Ovary (tissue), 9 donors: ENCODE measurements around the gene DMBX1. TPM values are rescaled to one million over a fixed set of nuclear protein-coding genes. Genes with fewer than 3 reads are reported as not detected.

Experiments
- DNase-seq, 5 donors: peaks; one replicate each; pipeline ENCODE4 v3.0.0-alpha.2; 2019 to 2020
- H3K27ac ChIP-seq, 2 donors: fragments of 200-600 bp; one replicate each; pipeline versions ENCODE4 v1.5.1 to v1.8.0; 2019 to 2022
- H3K27me3 ChIP-seq: fragments of 200-600 bp; one replicate; pipeline ENCODE4 v1.8.0; 2022
- H3K36me3 ChIP-seq: fragments of 200-600 bp; sonication (generic); one replicate; pipeline ENCODE4 v1.5.1; 2019
- H3K4me1 ChIP-seq: one replicate; pipeline ENCODE4 v1.8.1; 2013; ENCODE audit warnings: mild to moderate bottlenecking, moderate library complexity; ENCODE audit not compliant: insufficient read depth
- H3K4me3 ChIP-seq: fragments of 200-600 bp; sonication (generic); one replicate; pipeline ENCODE4 v1.5.1; 2017
- H3K9me3 ChIP-seq, 2 donors: fragments of 200-600 bp in 1 of 2; sonication (generic) in 1 of 2; one replicate each; pipeline versions ENCODE4 v1.5.1 to v1.8.1; 2013 to 2019; ENCODE audit warnings: mild to moderate bottlenecking in 1 of 2, moderate library complexity in 1 of 2
- EP300 ChIP-seq: sonication (generic); formaldehyde crosslinking; IDR thresholded peaks from one replicate; pipeline ENCODE4 v1.6.1; 2017; ENCODE audit warnings: antibody characterized with exemption
- POLR2A ChIP-seq: fragments of 450-650 bp; IDR thresholded peaks from one replicate; pipeline ENCODE4 v1.6.1; 2017; ENCODE audit warnings: antibody characterized with exemption, mild to moderate bottlenecking, moderate library complexity
- WGBS, 3 donors: extraction: QIAGEN DNeasy Blood & Tissue Kit in 1 of 3; methylation state at CpG; one replicate each; pipeline versions ENCODE4 v1.1.5 to v1.1.7; 2013 to 2017; 5-methylcytosine and 5-hydroxymethylcytosine counted together
- intact Hi-C, 4 donors: fragments of 100-400 bp; cut with DNase I; formaldehyde crosslinking; loops; one replicate each; pipeline versions ENCODE4 v1.11.0 to v1.15.1; 2022 to 2023
- polyA plus RNA-seq, 2 donors: library from polyadenylated mRNA; stranded (reverse); fragments of 200-250 nt in 1 of 2; fragments of 350-450 nt in 1 of 2; fragmentation: Illumina TruSeq in 1 of 2; extraction: RNeasy Lipid Tissue Mini Kit (QIAGEN cat#74804) in 1 of 2; gene quantifications; one replicate each; pipeline ENCODE4 v1.2.3, GENCODE V29; 2013 to 2014
- total RNA-seq, 7 donors: library from RNA; depleted of rRNA in 2 of 7; stranded (reverse); fragments of >200 nt in 2 of 7; fragmentation: NEBNext Ultra II Directional in 3 of 7; extraction: Animal tissue kit (Norgen Biotek cat#: 25700) in 3 of 7; gene quantifications; one replicate each; pipeline versions ENCODE4 v1.1.0 to v1.2.4, GENCODE V29; 2016 to 2023
- TF ChIP-seq, protein P1 (sequence below), 3 donors: fragments of 450-650 bp in 2 of 3; fragments of 200-600 bp in 1 of 3; IDR thresholded peaks; one replicate each; pipeline versions ENCODE4 v1.5.1 to v1.8.0; 2016 to 2022; ENCODE audit warnings: antibody characterized with exemption in 3 of 3, mild to moderate bottlenecking in 1 of 3
- donor health status: DM: no; HTN: no; CAD: no; lungs with moderate emphysema.
- donor health status: DM: no; HTN: no; CAD: no.
- donor health status: Bipolar disorder and iron deficiency.
- donor health status: DM: yes; HTN: yes; CAD: no.
- donor health status: DM: no; HTN: no; CAD: no.
- donor health status: DM: yes; HTN: yes; CAD: no.

Gene DMBX1
- total and polyA plus RNA-seq, 9 donors: not detected

DNA sequence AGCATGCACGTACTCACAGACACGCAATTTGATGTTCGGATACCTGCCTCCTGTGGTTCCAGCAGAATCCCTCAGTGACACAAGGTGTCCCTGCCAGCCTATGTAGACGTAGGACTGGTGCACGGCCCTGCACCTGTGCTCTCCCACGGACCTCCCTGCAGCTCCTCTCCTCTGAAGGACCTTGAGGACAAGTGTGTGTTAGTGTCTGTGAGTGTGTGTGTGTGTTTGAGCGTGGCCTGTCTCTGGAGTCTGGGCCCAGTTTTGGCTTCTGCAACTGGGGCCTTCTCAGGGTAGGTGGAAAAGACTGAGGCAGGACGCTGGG is 22.5 kb upstream of the DMBX1 start:
- peaks cover 5% of the 10 kb centered on the region for H3K4me1 ChIP-seq
- intact Hi-C loops: no loop called here
- 28 to 34% (median 32%) methylated on average over 8 of the region's 8 CpGs for WGBS, 3 donors
- H3K27me3 ChIP-seq: no peaks in the 10 kb centered on the region
- DNase-seq: no peak
- peak overlapping the region; percentile 45 for H3K4me3 ChIP-seq
- no peaks in the 10 kb centered on the region for H3K9me3 ChIP-seq
- no peaks in the 10 kb centered on the region for H3K36me3 ChIP-seq
- TF ChIP-seq, protein P1, sequence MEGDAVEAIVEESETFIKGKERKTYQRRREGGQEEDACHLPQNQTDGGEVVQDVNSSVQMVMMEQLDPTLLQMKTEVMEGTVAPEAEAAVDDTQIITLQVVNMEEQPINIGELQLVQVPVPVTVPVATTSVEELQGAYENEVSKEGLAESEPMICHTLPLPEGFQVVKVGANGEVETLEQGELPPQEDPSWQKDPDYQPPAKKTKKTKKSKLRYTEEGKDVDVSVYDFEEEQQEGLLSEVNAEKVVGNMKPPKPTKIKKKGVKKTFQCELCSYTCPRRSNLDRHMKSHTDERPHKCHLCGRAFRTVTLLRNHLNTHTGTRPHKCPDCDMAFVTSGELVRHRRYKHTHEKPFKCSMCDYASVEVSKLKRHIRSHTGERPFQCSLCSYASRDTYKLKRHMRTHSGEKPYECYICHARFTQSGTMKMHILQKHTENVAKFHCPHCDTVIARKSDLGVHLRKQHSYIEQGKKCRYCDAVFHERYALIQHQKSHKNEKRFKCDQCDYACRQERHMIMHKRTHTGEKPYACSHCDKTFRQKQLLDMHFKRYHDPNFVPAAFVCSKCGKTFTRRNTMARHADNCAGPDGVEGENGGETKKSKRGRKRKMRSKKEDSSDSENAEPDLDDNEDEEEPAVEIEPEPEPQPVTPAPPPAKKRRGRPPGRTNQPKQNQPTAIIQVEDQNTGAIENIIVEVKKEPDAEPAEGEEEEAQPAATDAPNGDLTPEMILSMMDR (IDR thresholded peaks at IDR 0.05): no peak
- no peak for TF ChIP-seq POLR2A
- TF ChIP-seq EP300: no peak
- no peak overlapping the region for H3K27ac ChIP-seq

DNA sequence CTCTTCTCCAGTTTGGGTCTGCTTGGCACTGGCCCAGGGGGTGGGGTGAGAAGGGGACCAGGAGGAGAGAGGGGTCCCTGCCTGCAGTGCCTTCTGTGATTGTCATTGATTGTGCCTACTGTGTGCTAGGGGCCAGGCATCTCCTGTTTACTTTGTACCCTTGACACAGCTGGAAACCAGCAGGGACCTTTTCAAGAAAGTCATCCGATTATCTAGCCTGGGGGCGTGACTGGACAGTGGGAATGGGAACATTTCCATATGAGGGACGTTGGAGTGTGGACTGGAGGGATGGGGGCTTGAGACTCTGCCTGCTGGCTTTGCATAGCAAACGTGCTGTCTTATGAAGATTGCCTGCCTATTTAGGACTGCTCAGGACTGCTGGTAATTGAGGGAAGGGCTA is 19.8 kb upstream of the DMBX1 start:
- H3K9me3 ChIP-seq: no peaks in the 10 kb centered on the region
- WGBS, 3 donors: 27 to 36% (median 32%) methylated on average over 4 of the region's 4 CpGs
- H3K27me3 ChIP-seq: no peaks in the 10 kb centered on the region
- TF ChIP-seq, protein P1 (IDR thresholded peaks at IDR 0.05): no peak
- TF ChIP-seq EP300 (no peak), POLR2A (no peak)
- intact Hi-C loops: no loop called here
- no peak overlapping the region for H3K27ac ChIP-seq
- no peak overlapping the region for H3K4me3 ChIP-seq
- DNase-seq: no peak
- H3K36me3 ChIP-seq: no peaks in the 10 kb centered on the region
- H3K4me1 ChIP-seq: peaks cover 5% of the 10 kb centered on the region

DNA sequence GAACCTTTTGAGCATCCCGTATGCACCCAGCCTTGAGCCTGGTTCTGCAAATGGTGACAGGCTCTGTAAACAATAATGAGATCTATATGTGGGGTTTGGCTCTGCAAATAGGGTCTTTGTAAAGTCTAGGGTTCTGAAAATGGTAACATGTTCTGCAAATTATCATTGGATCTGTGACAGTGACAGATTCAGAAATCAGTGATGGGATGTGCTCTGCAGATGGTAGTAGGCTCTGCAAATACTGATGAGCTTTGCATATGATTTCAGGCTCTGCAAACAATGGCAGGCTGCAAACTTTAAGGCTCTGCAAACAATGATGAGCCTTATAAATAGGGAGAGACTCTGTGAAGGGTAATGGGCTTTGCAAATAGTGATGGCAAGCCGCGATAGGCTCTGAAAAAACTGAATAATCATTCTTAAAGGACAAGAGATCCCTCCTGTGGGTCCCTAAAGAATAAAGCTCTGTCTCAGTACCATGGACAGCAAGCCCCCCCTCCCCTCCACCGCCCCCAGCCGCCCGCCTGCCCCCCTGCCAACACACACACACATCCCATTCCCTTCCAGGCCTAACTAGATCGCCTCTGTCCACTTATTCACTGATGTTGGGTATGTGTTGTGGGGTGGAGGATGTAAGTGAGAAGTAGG is 17.7 kb upstream of the DMBX1 start:
- WGBS, 3 donors: 31 to 37% (median 31%) methylated on average over 7 of the region's 7 CpGs
- no peaks in the 10 kb centered on the region for H3K9me3 ChIP-seq
- intact Hi-C loops: no loop called here

DNA sequence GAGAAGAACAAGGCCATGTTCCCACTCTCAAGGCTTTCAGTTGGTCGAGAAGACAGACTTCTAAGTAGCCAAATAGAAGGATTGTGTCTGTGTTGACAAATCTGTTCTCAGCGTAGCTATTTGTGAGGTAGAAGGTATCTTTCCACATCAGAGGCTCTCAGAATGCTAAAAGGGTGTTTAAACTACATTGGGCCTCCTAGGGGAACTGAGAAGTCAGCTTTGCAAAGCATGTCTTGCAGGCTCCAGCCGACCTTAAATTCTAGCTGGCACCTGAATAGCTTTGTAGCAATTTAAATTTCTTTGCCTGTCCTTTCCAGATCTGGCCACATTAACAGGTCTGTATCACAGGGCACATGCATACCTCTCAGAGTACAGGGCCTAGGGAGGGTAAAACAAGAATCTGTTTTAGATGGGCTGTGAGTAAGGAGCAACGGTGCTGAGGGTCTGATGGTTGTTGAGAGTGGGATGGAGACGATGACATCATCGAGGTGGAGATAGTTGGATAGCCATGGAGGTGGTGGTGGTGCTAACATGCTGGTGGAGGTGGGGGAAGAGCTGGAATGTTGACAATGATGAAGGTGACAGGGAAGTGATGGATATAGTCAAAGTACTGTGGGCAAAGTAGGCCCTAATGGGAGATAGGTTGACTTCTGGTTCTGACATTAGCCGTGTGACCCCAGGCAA is 17.0 kb upstream of the DMBX1 start:
- Histone ChIP-seq H3K9me3 (no peaks in the 10 kb centered on the region), H3K27ac (no peak overlapping the region), H3K36me3 (no peaks in the 10 kb centered on the region), H3K4me3 (no peak overlapping the region), H3K27me3 (no peaks in the 10 kb centered on the region), H3K4me1 (no peaks in the 10 kb centered on the region)
- WGBS, 3 donors: 60 to 68% (median 60%) methylated on average over 7 of the region's 7 CpGs
- no peak for TF ChIP-seq EP300
- TF ChIP-seq POLR2A: no peak
- TF ChIP-seq, protein P1 (IDR thresholded peaks at IDR 0.05): no peak
- DNase-seq: no peak
- intact Hi-C loops: no loop called here

More for the DNA sequence above, 17.7 kb upstream of the DMBX1 start:
- H3K36me3 ChIP-seq: no peaks in the 10 kb centered on the region
- no peak overlapping the region for H3K27ac ChIP-seq
- TF ChIP-seq, protein P1 (IDR thresholded peaks at IDR 0.05): no peak
- no peak for TF ChIP-seq POLR2A
- TF ChIP-seq EP300: no peak
- H3K4me3 ChIP-seq: no peak overlapping the region
- DNase-seq: no peak
- no peaks in the 10 kb centered on the region for H3K27me3 ChIP-seq
- H3K4me1 ChIP-seq: peaks cover 2% of the 10 kb centered on the region
